HG02763 (cell line): ENCODE data around the gene FHOD3.

Experiments used
- ATAC-seq: cut with Tn5 transposase; IDR thresholded peaks from one replicate; pipeline ENCODE4 v1.9.1; 2021; ENCODE audit warnings: mild to moderate bottlenecking, moderate library complexity; ENCODE audit not compliant: unreplicated experiment

Gene FHOD3

GRCh38 chr18:36724169-36724568 is 426.7 kb downstream of the FHOD3 start:
- ATAC-seq = no peak

- no peak for ATAC-seq
Measured at GRCh38 chr18:36724591-36725001, 427.1 kb downstream of the FHOD3 start.

- ATAC-seq = no peak
Measured at GRCh38 chr18:36728345-36728744, 430.8 kb downstream of the FHOD3 start.

GRCh38 chr18:36729197-36729596 is 431.7 kb downstream of the FHOD3 start:
- no peak for ATAC-seq

GRCh38 chr18:36732264-36732663 is 434.8 kb downstream of the FHOD3 start:
- ATAC-seq = no peak

- ATAC-seq = no peak
Measured at GRCh38 chr18:36733150-36733549, 435.6 kb downstream of the FHOD3 start.

GRCh38 chr18:36734596-36734995 is 437.1 kb downstream of the FHOD3 start:
- no peak for ATAC-seq

- no peak for ATAC-seq
Measured at GRCh38 chr18:36735130-36735529, 437.6 kb downstream of the FHOD3 start.

GRCh38 chr18:36736094-36736493 is 438.6 kb downstream of the FHOD3 start:
- no peak for ATAC-seq

- ATAC-seq = no peak
Measured at GRCh38 chr18:36737316-36737715, 439.8 kb downstream of the FHOD3 start.

GRCh38 chr18:36744261-36744876 is 446.9 kb downstream of the FHOD3 start:
- no peak for ATAC-seq

GRCh38 chr18:36745219-36745975 is 447.9 kb downstream of the FHOD3 start:
- no peak for ATAC-seq

GRCh38 chr18:36752929-36753865 is 455.7 kb downstream of the FHOD3 start:
- ATAC-seq = no peak

GRCh38 chr18:36756242-36756641 is 458.7 kb downstream of the FHOD3 start:
- ATAC-seq = no peak

- no peak for ATAC-seq
Measured at GRCh38 chr18:36757081-36757480, 459.6 kb downstream of the FHOD3 start.

GRCh38 chr18:36757991-36758390 is 460.5 kb downstream of the FHOD3 start:
- no peak for ATAC-seq

- no peak for ATAC-seq
Measured at GRCh38 chr18:36758623-36759022, 461.1 kb downstream of the FHOD3 start.

GRCh38 chr18:36759167-36759776 is 461.8 kb downstream of the FHOD3 start:
- no peak for ATAC-seq

- ATAC-seq = no peak
Measured at GRCh38 chr18:36760598-36760997, 463.1 kb downstream of the FHOD3 start.

- no peak for ATAC-seq
Measured at GRCh38 chr18:36761186-36761698, 463.7 kb downstream of the FHOD3 start.

- no peak for ATAC-seq
Measured at GRCh38 chr18:36762074-36762473, 464.6 kb downstream of the FHOD3 start.
